Osteocyte (in vitro differentiated cells): ENCODE data around the gene ZNF674. TPM values are rescaled to one million over a fixed set of nuclear protein-coding genes. Genes with fewer than 3 reads are reported as not detected.

ENCODE experiments used
- DNase-seq: peaks from one replicate; pipeline ENCODE4 v3.0.0; 2021; ENCODE audit warnings: mixed read lengths; ENCODE audit not compliant: unreplicated experiment; ENCODE audit errors: extremely low spot score
- H3K27ac Mint-ChIP-seq: one replicate; pipeline ENCODE4 v1.8.0; 2021; ENCODE audit warnings: mild to moderate bottlenecking, mixed read lengths; ENCODE audit not compliant: unreplicated experiment
- H3K27me3 Mint-ChIP-seq: one replicate; pipeline ENCODE4 v1.8.0; 2021; ENCODE audit warnings: mixed read lengths; ENCODE audit not compliant: unreplicated experiment
- H3K36me3 Mint-ChIP-seq: one replicate; pipeline ENCODE4 v1.8.0; 2021; ENCODE audit warnings: mixed read lengths; ENCODE audit not compliant: unreplicated experiment
- H3K4me1 Mint-ChIP-seq: one replicate; pipeline ENCODE4 v1.8.0; 2021; ENCODE audit warnings: mixed read lengths; ENCODE audit not compliant: unreplicated experiment
- H3K4me3 Mint-ChIP-seq: one replicate; pipeline ENCODE4 v1.8.0; 2021; ENCODE audit warnings: mild to moderate bottlenecking, moderate library complexity, mixed read lengths; ENCODE audit not compliant: unreplicated experiment
- H3K9me3 Mint-ChIP-seq: one replicate; pipeline ENCODE4 v1.8.0; 2021; ENCODE audit warnings: mixed read lengths; ENCODE audit not compliant: unreplicated experiment
- long read RNA-seq: library from polyadenylated mRNA; unstranded; transcript quantifications from one replicate; pipeline ENCODE4 v2.0.0, GENCODE V29; 2021
- total RNA-seq: library from RNA; stranded (reverse); gene quantifications from 2 replicates; pipeline ENCODE4 v1.2.1, GENCODE V29; 2021
- TF ChIP-seq, protein P1 (sequence below): fragments of 200-600 bp; sonication (generic); IDR thresholded peaks from 2 replicates; pipeline ENCODE4 v1.5.0; 2021; ENCODE audit warnings: antibody characterized with exemption, mild to moderate bottlenecking, moderate library complexity

The ZNF674 gene
- 6.1 and 8.8 TPM in 2 replicates for total RNA-seq
- long read RNA-seq, partial matches to known transcripts, result 0 of 5 reads
- long read RNA-seq, other reads (novel, unspliced or antisense), result 5 of 5 reads

DNA sequence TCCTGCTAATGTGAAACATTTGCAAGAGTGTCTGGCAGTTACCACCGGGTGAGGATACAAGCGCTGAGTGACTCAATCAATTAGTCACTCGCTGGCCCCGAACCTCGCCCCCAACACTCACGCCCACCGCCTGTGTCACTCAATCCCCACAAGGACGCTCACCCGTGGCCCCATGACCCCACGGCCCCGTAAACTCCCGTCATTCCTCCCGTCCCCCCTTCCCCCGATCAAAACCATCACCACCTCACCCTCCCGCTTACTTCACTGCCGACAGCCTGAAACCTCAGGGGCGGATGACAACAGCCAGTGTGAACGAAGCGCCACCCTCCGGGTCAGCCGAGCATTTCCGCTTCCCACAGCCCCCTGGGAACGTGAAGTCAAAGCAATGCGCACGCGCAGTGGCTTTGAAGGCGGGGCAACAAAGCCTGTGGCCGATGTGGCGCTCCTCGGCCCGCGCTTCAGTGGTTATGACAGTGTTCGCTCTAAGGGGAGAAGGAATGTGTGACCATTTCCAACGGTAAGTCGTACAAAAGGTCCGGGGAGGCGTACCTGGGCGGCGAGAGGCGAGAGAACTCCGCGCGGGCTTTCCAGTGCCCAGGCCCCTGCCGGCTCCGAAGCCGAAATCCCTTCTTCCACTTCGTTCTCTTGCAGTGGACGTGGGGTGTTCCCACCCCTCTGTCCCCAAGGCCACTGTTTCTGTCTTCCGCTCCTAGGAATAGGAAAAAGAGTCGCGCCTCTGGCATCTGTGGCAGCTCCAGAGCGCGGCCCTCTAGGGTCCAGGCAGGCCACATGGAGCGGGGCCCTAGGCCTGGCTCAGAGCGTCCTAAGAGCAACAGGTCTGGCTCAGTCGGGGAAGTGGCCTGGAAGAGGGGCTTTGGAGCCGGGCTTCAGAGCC lies at the start of gene ZNF674:
TSS of gene ZNF674 (minus strand) at position 311 of the 895 bp plus-strand sequence. CDS start 3,334 bp downstream, outside the sequence.
- Mint-ChIP-seq H3K27me3 (no peaks in the 10 kb centered on the region), H3K36me3 (peaks cover 3% of the 10 kb centered on the region), H3K9me3 (no peaks in the 10 kb centered on the region), H3K4me1 (peaks cover 27% of the 10 kb centered on the region), H3K27ac (peak within 1 kb of the TSS; percentile 98), H3K4me3 (peak within 1 kb of the TSS; percentile 95)
- TF ChIP-seq, protein P1, sequence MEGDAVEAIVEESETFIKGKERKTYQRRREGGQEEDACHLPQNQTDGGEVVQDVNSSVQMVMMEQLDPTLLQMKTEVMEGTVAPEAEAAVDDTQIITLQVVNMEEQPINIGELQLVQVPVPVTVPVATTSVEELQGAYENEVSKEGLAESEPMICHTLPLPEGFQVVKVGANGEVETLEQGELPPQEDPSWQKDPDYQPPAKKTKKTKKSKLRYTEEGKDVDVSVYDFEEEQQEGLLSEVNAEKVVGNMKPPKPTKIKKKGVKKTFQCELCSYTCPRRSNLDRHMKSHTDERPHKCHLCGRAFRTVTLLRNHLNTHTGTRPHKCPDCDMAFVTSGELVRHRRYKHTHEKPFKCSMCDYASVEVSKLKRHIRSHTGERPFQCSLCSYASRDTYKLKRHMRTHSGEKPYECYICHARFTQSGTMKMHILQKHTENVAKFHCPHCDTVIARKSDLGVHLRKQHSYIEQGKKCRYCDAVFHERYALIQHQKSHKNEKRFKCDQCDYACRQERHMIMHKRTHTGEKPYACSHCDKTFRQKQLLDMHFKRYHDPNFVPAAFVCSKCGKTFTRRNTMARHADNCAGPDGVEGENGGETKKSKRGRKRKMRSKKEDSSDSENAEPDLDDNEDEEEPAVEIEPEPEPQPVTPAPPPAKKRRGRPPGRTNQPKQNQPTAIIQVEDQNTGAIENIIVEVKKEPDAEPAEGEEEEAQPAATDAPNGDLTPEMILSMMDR, result no peak
- DNase-seq, result peak; percentile 96

DNA sequence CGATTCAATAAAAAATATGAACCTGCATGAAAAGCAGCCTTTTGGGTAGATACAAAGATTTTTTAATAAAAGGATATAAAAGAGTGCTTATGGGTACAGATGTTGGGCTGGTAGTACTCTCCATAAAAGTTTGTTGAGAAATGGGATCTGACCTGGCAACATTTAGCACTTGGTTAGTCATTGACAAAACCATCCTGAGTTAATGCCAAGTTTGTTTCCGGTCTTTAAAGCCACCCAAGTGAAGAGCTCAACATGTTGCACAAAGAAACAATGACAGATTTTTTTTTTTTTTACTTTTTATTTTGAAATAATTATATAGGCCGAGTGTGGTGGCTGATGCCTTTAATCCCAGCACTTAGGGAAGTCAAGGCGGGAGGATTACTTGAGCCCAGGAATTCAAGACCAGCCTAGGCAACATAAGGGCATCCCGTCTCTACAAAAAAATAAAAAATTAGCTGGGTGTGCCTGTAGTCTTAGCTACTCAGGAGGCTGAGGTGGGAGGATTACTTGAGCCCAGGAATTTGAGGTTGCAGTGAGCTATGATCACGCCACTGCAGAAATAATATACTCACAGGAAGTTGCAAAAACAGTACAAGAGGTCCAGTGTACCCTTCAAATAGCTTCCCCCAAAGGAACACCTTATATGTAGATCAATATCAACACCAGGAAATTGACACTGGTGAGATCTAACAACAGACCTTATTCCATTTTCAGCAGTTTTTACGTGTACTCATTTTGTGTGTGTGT lies 44.9 kb upstream of the ZNF674 start:
- Mint-ChIP-seq H3K4me1 (peaks cover 50% of the 10 kb centered on the region), H3K27me3 (no peaks in the 10 kb centered on the region), H3K9me3 (peaks cover 16% of the 10 kb centered on the region), H3K36me3 (peaks cover 2% of the 10 kb centered on the region), H3K27ac (no peak overlapping the region), H3K4me3 (no peak overlapping the region)
- no peak for DNase-seq
- TF ChIP-seq, protein P1, result no peak

DNA sequence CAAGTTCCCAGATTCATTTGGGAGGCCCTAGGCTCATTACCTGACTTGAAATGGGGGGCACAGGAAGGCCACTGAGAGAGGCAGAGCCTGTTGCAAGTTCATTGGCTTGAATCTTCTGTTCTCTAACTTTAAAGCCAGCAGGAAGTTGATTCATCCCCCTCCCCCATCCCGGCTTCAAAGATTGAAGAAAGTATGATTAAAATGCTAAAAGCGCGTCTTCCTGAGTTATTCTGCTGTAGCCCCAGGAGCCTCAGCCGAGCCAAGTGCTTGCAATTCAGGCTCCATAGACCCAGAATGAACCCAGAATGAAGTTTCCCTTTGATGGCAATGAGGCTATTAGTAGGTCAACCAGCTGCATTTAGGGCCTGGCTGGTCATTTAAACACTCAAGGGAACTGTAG lies 43.0 kb upstream of the ZNF674 start:
- Mint-ChIP-seq H3K9me3 (peaks cover 4% of the 10 kb centered on the region), H3K27me3 (no peaks in the 10 kb centered on the region), H3K4me3 (peak overlapping the region; percentile 45), H3K36me3 (peaks cover 2% of the 10 kb centered on the region), H3K4me1 (peaks cover 63% of the 10 kb centered on the region), H3K27ac (peak overlapping the region; percentile 74)
- DNase-seq, result no peak
- TF ChIP-seq, protein P1, result no peak

DNA sequence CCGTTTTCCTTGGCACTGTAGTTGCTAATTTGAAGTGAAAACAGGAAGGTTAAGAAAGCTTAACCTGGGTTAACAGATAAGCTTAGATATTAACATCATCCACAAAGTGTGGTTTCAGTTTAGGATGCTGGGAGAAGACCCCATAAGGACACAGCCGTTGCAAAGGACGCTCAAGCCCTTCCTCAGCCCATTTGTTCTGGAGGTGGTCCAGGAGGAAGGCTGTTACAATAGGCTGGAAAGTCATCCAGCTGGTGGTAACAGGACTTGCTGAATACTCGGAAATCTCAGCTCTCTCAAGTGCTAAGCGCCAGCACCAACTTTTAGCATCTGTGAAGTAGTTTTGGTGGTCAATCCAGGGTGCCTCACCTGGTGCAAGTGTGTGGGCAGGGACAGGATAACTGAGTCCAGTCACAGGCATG lies 42.5 kb upstream of the ZNF674 start:
- Mint-ChIP-seq H3K36me3 (peaks cover 2% of the 10 kb centered on the region), H3K4me3 (peak overlapping the region; percentile 27), H3K4me1 (peaks cover 65% of the 10 kb centered on the region), H3K9me3 (peaks cover 3% of the 10 kb centered on the region), H3K27me3 (no peaks in the 10 kb centered on the region), H3K27ac (peak overlapping the region; percentile 74)
- TF ChIP-seq, protein P1, result no peak
- no peak for DNase-seq
